Measurements from ENCODE around the gene RAB14.

- TF ChIP-seq CTCF (IDR thresholded peaks at IDR 0.05; ENCODE audit: insufficient read depth, low read length), result no peak
- TF ChIP-seq POLR2AphosphoS5 (IDR thresholded peaks at IDR 0.05; ENCODE audit: low read depth), result no peak
Measured at GRCh38 chr9:121232251-121232650, 30.6 kb upstream of the RAB14 start.

Measured in HL-60 (cell line).